DOHH2 (cell line): ENCODE results near the gene CYTH1.
A peak's percentile ranks its signal among the peaks of the same experiment; 100 is the strongest.

ENCODE experiments used
- H3F3A ChIP-seq: fragments of 200-600 bp; sonication (generic), shearing (Covaris generic); 2 replicates; pipeline ENCODE4 v1.6.0; 2016; ENCODE audit warnings: antibody characterized with exemption, mild to moderate bottlenecking; ENCODE audit not compliant: control insufficient read depth, insufficient read depth
- H3K27ac ChIP-seq: fragments of 200-600 bp; sonication (generic); 2 replicates; pipeline ENCODE4 v1.5.1; 2014; ENCODE audit warnings: low read depth, mild to moderate bottlenecking, low read length, moderate library complexity
- H3K27me3 ChIP-seq: fragments of 200-600 bp; sonication (generic); 2 replicates; pipeline ENCODE4 v1.6.1; 2014; ENCODE audit warnings: mild to moderate bottlenecking, low read length, mixed read lengths; ENCODE audit not compliant: control insufficient read depth
- H3K36me3 ChIP-seq: fragments of 200-600 bp; sonication (generic); 2 replicates; pipeline ENCODE4 v1.6.1; 2014; ENCODE audit warnings: mild to moderate bottlenecking, low read length, moderate library complexity, mixed read lengths; ENCODE audit not compliant: control insufficient read depth
- H3K4me1 ChIP-seq: fragments of 200-600 bp; sonication (generic); 2 replicates; pipeline ENCODE4 v1.6.1; 2014; ENCODE audit warnings: mild to moderate bottlenecking, low read length, mixed read lengths; ENCODE audit not compliant: control insufficient read depth
- H3K4me2 ChIP-seq: fragments of 200-600 bp; sonication (generic); 2 replicates; pipeline ENCODE4 v1.6.0; 2014; ENCODE audit warnings: mild to moderate bottlenecking, low read length, moderate library complexity
- H3K4me3 ChIP-seq: fragments of 200-600 bp; sonication (generic); 2 replicates; pipeline ENCODE4 v1.5.1; 2014; ENCODE audit warnings: mild to moderate bottlenecking, low read length, mixed read lengths
- H3K79me2 ChIP-seq: fragments of 200-600 bp; sonication (generic); 2 replicates; pipeline ENCODE4 v1.6.1; 2014; ENCODE audit warnings: mild to moderate bottlenecking, low read length, mixed read lengths; ENCODE audit not compliant: control insufficient read depth
- H3K9me2 ChIP-seq: fragments of 200-600 bp; sonication (generic); replicated peaks from 2 replicates; pipeline ENCODE4 v1.6.1; 2014; ENCODE audit warnings: mild to moderate bottlenecking, low read length, mixed read lengths; ENCODE audit not compliant: control insufficient read depth
- H3K9me3 ChIP-seq: fragments of 200-600 bp; sonication (generic); 2 replicates; pipeline ENCODE4 v1.6.1; 2014; ENCODE audit warnings: antibody characterized with exemption, low read length, mixed read lengths; ENCODE audit not compliant: control insufficient read depth, insufficient read depth
- H4K20me1 ChIP-seq: fragments of 200-600 bp; sonication (generic); 2 replicates; pipeline ENCODE4 v1.6.0; 2014; ENCODE audit warnings: low read depth, mild to moderate bottlenecking, antibody characterized with exemption, low read length, moderate library complexity; ENCODE audit not compliant: control insufficient read depth, insufficient read depth
- EZH2phosphoT487 ChIP-seq: fragments of 200-600 bp; sonication (generic); IDR thresholded peaks from 2 replicates; pipeline ENCODE4 v1.6.1; 2017; ENCODE audit warnings: borderline replicate concordance, mild to moderate bottlenecking, antibody characterized with exemption, low read length, moderate library complexity, mixed read lengths
- TF ChIP-seq, protein P1 (sequence below): fragments of 200-600 bp; sonication (generic); IDR thresholded peaks from one replicate; pipeline ENCODE4 v1.5.1; 2014; ENCODE audit warnings: antibody characterized with exemption, mild to moderate bottlenecking, low read depth, low read length; ENCODE audit not compliant: poor library complexity, severe bottlenecking

CYTH1 gene

DNA sequence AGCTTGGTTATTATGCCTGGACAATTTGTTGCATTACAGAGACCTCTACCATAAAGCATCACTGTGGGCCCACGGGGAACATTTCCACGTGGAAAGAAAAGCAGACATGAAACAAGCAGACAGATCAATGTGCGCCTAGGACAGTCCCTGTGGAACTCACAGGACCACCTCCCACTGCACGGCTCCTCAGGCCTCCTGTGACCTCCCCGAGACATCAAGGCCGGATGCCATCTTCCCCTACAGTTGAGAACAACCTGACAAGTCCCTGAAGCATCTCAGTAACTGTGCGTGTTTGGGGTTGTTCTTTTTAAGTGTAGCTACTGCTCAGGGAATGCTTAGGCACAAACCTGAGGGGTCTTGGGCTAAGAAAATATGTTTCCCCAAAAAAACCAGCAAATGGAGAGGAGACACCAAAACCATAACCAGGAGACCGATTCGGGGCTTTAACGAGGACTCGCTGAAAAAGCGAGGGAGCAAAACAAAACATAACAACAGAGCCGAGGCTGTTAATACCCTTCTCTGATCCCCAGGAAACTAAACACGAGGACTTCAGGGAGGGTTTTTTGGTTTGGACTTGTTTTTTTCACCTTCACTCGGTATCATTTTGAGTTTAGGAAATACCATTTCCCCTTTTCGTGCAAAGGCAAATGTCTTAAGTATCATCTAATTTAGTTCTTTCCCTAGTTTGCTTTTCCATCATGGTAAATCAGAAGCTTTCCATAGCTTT is 87.1 kb downstream of the CYTH1 start:
- no peaks in the 10 kb centered on the region for H3K27me3 ChIP-seq
- no peaks in the 10 kb centered on the region for H3K9me3 ChIP-seq
- H3K4me2 ChIP-seq: peak overlapping the region; percentile 12; the same call in 1 of the 2 replicates
- H3K4me1 ChIP-seq: peaks cover 40% of the 10 kb centered on the region
- H3K4me3 ChIP-seq: no peak overlapping the region
- TF ChIP-seq, protein P1, sequence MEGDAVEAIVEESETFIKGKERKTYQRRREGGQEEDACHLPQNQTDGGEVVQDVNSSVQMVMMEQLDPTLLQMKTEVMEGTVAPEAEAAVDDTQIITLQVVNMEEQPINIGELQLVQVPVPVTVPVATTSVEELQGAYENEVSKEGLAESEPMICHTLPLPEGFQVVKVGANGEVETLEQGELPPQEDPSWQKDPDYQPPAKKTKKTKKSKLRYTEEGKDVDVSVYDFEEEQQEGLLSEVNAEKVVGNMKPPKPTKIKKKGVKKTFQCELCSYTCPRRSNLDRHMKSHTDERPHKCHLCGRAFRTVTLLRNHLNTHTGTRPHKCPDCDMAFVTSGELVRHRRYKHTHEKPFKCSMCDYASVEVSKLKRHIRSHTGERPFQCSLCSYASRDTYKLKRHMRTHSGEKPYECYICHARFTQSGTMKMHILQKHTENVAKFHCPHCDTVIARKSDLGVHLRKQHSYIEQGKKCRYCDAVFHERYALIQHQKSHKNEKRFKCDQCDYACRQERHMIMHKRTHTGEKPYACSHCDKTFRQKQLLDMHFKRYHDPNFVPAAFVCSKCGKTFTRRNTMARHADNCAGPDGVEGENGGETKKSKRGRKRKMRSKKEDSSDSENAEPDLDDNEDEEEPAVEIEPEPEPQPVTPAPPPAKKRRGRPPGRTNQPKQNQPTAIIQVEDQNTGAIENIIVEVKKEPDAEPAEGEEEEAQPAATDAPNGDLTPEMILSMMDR: no peak
- no peak for TF ChIP-seq EZH2phosphoT487
- H4K20me1 ChIP-seq: no peaks in the 10 kb centered on the region
- no peaks in the 10 kb centered on the region for H3K79me2 ChIP-seq
- no peaks in the 10 kb centered on the region for H3K9me2 ChIP-seq
- H3F3A ChIP-seq: peaks cover 4% of the 10 kb centered on the region; the same call in 1 of the 2 replicates
- H3K27ac ChIP-seq: no peak overlapping the region
- H3K36me3 ChIP-seq: peaks cover 92% of the 10 kb centered on the region

DNA sequence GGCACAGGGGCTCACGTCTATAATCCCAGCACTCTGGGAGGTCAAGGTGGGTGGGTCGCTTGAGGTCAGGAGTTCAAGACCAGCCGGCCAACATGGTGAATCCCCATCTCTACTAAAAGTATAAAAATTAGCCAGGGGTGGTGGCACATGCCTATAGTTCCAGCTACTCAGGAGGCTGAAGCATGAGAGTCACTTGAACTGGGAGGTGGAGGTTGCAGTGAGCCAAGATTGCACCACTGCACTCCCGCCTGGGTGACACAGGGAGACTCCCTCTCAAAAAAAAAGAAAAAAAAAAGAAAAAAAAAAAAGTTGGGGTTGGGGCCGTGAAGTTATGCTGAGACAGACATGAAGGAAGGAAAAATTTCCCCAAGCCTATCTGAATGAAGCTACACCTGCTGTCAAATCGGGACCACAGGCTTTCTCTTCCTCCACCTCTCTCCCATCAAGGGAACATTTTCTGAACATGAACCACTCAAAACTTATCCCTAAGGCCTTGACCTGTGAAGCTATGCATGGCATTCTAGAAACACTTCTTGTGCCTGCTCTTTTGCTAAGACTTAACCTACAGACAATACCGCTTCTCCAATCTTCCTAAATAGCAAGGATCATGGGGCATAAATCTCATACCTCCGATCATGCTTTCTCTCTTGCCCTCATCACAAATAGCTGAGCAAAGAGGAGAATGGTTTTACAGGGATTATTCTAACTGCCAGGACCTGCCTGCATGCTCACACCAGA is 88.6 kb downstream of the CYTH1 start:
- Histone ChIP-seq H3K4me2 (no peak overlapping the region), H3K27ac (no peak overlapping the region), H3K9me3 (no peaks in the 10 kb centered on the region), H4K20me1 (no peaks in the 10 kb centered on the region), H3K4me3 (no peak overlapping the region), H3F3A (0 out of 2 replicates have a peak, but pooled peaks cover 4% of the 10 kb centered on the region), H3K36me3 (peaks cover 92% of the 10 kb centered on the region), H3K79me2 (no peaks in the 10 kb centered on the region), H3K4me1 (peaks cover 36% of the 10 kb centered on the region), H3K27me3 (no peaks in the 10 kb centered on the region), H3K9me2 (no peaks in the 10 kb centered on the region)
- no peak for TF ChIP-seq EZH2phosphoT487
- TF ChIP-seq, protein P1: no peak

DNA sequence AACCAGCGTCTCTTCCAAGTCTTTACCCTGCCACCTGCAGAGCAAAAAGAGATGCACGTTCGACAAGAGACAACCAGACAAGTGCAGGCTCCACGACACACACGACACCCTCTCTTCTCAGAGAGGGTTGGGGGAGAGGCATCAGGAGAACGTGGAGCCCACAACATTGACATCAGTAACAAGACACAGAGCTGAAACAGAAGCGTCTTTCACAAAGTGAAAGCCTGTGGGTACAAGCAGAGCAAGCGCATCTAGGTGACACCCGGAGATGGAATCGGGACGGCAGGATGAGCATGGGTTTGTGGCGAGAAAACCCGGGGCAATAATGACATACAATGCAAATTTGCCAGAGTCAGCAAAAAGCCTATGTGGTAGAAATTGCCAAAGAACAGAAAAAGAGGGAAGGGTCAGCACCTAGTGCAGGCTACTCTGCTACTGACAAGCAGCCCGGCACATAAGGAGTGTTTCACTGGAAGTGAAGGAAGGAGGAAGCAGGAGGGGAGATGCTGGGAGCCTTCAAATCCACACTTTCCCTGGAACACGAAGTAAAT is 89.5 kb downstream of the CYTH1 start:
- Histone ChIP-seq H3K79me2 (no peaks in the 10 kb centered on the region), H3K4me2 (no peak overlapping the region), H3F3A (no peaks in the 10 kb centered on the region), H3K27me3 (no peaks in the 10 kb centered on the region), H3K9me2 (no peaks in the 10 kb centered on the region), H4K20me1 (no peaks in the 10 kb centered on the region), H3K4me1 (peaks cover 26% of the 10 kb centered on the region), H3K9me3 (no peaks in the 10 kb centered on the region), H3K27ac (no peak overlapping the region), H3K4me3 (no peak overlapping the region), H3K36me3 (peaks cover 92% of the 10 kb centered on the region)
- no peak for TF ChIP-seq EZH2phosphoT487
- TF ChIP-seq, protein P1: no peak
